GM21526 (cell line): Measurements from ENCODE around the gene OR51G2.
"Not testable (repeated sequence)": the region's sequence is repeated elsewhere in the genome, so short reads cannot be mapped to it uniquely, and the experiment has no call there.

Experiments used
- ATAC-seq: cut with Tn5 transposase; IDR thresholded peaks from one replicate; pipeline ENCODE4 v1.9.1; 2021; ENCODE audit warnings: moderate library complexity; ENCODE audit not compliant: unreplicated experiment, low FRiP score

Gene OR51G2, protein sequence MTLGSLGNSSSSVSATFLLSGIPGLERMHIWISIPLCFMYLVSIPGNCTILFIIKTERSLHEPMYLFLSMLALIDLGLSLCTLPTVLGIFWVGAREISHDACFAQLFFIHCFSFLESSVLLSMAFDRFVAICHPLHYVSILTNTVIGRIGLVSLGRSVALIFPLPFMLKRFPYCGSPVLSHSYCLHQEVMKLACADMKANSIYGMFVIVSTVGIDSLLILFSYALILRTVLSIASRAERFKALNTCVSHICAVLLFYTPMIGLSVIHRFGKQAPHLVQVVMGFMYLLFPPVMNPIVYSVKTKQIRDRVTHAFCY

DNA sequence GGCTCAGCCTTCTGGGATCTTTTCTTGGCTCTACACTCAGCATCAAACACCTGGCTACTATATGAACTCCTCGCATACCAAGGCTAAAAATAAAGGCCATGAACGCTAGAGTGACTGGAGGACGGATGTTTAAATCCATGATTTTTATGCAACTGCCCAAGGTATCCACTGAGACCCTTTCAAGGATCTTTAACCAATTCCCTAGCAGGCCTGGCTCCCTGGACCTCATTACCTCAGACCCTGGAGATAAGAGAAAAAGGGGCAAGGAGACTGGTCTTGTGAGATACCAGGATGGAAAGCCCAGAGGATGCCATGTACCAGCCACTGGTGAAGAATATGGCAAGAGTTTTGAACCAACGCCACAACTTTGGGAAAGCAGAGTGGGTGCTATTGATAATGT is at the start of gene OR51G2:
Gene OR51G2 (minus strand): TSS at position 101 of the 400 bp plus-strand sequence. CDS start 3,687 bp downstream, outside the sequence.
- ATAC-seq, result no peak

DNA sequence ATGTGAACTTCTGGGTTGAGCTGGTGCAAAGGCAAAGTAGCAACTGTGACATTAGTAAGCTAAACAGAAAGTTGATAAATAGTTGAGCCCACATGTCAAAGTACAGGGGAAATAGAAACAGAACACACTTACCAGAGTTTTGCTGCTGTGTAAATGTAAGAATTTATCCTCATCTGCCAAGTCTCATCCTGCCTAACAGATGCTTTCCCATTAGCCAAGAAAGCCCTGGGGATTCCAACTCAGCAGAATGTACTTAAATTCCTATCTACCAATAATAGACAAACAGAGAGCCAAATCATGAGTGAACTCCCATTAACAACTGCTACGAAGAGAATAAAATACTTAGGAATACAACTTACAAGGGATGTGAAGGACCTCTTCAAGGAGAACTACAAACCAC is 43.7 kb upstream of the OR51G2 start:
- ATAC-seq, result no peak

DNA sequence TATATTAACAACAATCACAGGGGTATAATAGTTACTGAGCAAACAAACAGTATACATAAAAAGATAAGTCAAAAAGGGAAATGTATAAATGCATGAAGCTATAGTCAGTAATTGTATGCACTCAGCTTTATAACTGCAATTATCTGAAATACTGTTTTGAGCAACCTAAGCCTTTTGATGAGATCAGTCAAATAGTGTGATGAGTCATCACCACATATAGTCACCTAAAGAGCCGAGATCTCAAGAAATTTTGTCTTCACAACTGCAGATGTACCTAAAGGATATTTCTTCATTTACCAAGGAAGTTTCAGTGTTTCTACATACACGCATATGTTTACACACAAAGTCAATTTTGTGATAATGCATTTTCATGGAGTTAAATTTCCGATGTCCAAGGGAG is 41.7 kb upstream of the OR51G2 start:
- no peak for ATAC-seq

DNA sequence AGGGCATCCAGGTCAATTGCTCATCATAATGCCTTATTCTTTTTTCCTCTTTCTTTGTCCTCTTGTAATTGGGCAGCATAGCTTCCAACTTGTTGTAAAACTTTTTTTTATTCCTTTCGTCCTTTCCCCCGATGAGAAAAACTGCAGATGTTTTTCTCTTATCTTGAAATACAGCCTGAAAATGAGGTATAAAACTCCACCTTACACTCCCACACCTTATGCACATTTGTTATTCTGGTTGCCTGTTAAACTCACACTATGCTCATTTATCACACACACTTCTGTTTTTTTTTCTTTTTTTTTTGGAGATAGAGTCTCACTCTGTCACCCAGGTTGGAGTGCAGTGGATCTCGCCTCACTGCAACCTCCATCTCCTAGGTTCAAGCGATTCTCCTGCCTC is 38.2 kb upstream of the OR51G2 start:
- no peak for ATAC-seq

DNA sequence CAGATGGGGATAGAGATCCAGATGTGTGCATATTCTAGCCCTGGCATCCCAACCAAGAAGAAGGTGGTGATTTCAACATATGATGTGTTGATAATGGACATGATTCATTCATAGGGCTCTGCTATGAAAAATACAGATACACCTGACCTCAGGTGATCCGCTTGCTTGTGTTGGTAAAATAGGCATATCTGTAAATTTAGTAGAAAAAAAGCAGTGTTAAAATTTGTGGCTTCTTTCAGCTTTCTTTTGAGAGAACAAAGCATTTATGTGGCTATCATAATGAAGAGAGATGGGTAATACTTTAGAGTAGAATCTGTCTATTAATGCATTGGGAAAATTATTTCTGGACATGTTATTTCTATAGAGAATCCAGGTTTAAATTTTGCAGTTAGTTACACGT is 36.5 kb upstream of the OR51G2 start, which contains the start of gene OR51A2:
Gene OR51A2 (minus strand): TSS at position 101 of the 400 bp plus-strand sequence. CDS start 0 bp downstream, at position 101.
- ATAC-seq, result not testable (repeated sequence)

DNA sequence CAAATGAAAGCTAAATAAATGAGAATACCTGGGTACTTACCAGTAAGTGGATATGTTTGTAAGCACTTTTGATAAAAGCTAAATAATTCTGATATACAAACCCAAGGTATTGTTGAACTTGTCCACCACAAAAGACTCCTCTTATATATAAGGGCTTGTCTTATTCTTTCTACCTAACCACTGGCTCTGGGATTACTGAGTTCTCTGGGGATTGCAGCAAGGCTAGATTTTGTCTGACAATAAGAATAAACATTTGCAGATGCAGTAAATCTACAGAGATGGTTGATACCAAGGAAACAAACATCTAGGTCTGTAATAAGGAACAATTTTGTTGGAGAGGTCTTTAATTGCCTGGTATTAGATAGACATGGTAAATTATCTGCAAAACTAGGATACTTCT is 28.4 kb upstream of the OR51G2 start, which contains the start of gene OR51A4:
Gene OR51A4 (minus strand): TSS at position 101 of the 400 bp plus-strand sequence. CDS start 505 bp downstream, outside the sequence.
- ATAC-seq, result no peak

DNA sequence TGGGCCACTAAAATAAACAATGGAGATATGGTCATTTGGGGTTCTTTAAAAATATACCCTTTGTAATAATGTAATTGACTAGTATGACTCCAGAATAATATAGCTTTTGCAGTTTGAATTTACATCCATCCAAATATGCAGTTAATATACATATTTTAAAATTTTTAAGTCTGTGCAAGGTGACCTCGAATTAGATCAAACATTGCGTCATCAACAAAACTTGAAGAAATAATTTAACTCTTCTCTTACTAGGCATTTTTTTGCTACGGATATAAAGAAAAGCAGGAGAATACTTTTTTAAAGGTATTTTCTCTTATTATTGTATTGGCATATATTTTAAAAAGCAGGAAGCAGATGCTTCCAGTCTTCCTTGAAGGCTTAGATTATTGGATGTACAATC is 17.6 kb upstream of the OR51G2 start:
- no peak for ATAC-seq

DNA sequence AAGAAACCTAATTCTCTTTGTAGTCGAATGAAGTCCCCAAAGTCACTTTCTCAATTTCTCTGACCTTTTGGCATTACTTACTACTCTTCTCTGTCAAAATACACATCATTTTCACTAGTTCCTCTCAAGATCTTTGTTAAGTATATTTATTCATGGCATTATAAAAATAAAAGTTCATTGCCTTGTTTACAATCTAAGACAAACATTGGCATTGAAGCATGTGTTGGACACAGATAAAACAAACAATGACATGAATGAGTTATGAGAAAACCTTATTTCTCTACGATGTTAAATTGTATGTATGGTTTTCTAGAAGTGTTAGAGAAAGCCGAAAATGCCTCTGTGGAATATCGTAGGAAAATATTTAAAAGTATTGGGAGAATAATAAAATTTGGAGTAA is 13.6 kb upstream of the OR51G2 start:
- no peak for ATAC-seq

DNA sequence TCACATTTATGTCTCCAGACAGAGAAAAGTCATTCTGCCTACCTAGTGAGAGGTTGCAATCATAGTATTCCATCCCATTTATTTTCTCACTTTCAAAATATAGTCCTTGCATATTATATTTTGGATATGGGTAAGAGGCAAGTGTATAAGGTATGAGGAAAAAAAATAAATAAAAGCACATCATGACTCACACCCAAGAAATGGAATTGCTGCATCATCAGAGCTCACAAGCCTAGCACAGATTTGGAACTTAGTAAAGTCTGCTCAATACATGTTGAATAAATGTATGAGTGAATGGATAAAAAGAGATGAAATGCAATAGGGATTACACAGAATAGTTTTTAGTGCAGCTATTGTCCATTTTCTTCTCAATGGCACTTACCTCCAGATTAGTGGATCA is 7.5 kb upstream of the OR51G2 start:
- ATAC-seq, result no peak

DNA sequence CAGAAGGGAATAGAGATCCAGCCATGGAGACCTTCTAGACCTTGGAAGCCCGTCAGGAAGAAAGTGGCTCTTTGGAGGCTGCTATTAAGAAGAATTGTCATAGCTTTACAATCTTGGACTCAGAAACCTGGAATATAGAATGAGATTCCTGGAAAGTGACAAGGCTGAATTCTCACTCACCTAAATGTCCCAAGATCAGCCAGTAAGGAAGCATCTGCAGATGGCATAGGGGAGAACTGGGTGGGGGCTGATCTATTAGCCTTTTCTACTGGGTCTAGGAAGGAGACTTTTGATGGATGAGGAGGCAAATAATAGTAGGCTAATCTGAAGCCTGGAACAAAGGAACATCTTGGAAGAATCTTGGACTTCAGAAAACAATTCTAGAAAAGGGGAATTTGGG is 5.1 kb upstream of the OR51G2 start, which contains the start of gene OR51G1:
Gene OR51G1 (minus strand): TSS at position 101 of the 400 bp plus-strand sequence. CDS start 0 bp downstream, at position 101.
- no peak for ATAC-seq

DNA sequence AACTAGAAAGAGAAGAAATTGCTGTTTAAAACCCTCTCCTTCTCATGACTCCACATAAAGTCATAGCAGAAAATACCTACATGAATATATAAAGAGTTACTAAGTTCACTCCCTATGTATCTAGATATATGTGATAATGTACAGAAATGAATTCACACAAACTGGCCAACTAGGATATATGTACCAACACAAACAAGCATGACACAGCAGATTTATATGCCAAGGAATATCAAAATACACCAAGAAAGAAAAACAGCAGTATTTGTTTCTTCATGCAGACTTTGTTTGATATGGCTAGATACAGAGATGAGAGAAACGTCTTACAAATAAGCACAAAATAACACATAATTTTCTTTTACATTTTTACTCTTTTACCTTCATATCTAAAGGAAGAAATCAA is 3.2 kb upstream of the OR51G2 start:
- ATAC-seq, result no peak

DNA sequence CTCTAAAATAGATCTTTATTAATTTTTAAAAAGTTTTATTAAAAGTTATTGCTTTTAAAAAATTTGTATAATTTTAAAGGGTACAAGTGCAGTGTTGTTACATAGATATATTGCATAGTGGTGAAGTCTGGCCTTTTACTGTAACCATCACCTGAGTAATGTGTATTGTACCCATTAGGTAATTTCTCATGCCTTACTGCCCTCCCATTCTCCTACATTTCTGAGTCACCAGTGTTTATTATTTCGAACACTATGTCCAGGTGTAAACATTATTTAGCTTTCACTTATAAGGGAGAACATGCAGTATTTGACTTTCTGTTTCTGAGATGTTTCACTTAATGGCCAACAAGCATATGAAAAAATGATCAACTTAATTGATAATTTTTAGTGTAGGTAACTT is 2.6 kb upstream of the OR51G2 start:
- ATAC-seq, result no peak

DNA sequence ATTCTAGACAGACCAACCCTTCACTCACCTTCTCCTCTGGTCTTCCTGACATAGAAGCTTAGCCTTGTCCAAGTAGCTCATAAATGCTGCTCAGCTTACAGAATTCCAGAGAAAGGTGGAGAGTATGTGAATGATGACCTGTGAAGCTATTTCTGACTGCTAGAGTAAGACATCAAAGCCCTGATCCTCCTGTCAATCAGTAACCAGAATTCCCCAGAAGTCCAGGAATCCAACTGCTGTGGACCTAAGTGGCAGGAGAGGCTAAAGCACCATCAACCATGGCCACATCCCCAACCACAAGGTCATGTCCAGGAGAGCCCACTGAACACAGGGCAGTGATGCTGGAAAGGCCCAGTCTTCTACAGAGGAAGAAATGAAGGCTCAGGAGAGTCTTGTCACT is 2.6 kb downstream of the OR51G2 start:
- ATAC-seq, result no peak

DNA sequence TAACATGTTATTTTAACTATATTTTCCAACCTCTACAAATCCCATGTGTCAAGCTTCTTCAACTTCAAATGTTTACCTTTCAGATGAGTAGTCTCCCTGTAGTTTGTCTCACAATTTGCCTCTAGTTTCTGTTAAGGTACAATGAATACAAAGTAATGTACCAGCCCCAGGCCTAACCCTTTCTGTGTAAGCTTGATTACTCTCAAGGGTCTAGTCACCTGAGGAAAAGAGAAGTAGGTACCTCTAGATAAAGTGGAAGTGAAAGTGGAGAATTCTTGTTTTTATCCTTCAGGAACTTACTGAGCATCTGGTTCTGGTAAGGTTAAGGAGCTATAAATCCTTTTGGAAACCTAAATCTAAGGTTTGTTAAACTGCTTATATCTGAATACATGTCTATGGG is 15.7 kb downstream of the OR51G2 start, which contains the start of gene OR51A7:
Gene OR51A7 (plus strand): TSS at position 300 of the 400 bp plus-strand sequence. CDS start 3,587 bp downstream, outside the sequence.
- ATAC-seq, result no peak

DNA sequence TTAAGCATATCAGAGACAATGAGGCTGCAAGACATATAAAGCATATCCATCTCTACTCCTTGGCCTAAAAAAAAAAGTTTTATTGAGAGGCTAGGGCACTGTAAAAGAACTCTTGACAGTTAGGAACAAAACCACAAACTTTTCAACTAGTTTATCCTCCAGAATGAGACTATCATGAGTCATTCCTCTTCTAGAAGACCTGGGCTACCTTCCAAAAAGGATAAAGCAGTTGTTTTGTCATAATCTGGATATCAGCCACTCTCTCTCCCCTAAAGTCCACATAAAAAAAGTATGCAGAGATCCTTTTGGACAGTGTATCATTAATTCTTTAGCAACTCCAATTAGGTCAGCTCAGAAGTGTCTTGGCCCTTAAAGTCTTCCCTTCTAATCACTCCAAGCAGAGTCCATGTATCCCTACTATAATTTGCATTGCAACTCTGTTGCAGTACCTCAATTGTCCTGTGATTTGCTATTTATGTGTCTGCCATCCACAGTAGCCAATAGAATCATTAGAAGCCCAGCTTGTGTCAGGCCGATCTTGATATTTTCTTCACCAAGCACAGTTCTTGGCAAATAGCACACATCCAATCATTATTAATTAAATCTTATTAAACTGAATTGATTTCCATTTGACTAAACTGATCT is 27.0 kb downstream of the OR51G2 start:
- ATAC-seq, result no peak

DNA sequence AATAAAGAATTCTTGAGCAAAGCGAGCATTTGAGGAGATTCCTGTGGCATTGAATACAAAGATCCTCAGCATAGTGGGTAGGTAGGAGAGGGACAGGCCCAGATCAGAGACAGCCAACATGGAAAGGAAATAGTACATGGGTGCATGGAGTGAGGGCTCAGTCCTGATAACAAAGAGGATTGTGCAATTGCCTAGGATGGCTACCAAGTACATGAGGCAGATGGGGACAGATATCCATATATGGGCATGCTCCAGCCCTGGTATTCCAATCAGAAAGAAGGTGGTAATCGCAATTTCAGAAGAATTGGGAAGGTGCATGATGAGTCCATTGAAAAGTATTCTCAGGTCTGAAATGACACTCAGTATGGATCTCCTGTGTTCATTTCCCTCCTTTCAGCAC is 28.9 kb downstream of the OR51G2 start:
- ATAC-seq, result no peak

DNA sequence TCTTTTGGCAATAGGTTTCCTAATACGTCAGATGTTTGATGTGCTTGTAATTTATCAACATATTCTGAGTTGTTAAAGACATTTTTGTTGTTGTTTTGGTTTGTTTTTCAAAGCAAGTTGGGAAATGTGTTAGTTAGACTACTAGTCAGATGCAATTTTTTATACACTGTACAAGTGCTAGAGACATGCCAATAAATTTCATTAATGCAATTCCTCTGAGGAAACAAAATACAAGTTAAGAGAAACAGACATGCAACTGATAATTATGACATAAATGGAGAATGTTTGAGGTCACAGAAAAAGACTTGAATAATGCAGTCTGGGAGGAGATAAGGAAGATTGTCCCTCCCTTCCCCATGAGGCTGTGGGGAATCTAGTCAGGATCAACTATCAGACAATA is 31.6 kb downstream of the OR51G2 start:
- no peak for ATAC-seq

DNA sequence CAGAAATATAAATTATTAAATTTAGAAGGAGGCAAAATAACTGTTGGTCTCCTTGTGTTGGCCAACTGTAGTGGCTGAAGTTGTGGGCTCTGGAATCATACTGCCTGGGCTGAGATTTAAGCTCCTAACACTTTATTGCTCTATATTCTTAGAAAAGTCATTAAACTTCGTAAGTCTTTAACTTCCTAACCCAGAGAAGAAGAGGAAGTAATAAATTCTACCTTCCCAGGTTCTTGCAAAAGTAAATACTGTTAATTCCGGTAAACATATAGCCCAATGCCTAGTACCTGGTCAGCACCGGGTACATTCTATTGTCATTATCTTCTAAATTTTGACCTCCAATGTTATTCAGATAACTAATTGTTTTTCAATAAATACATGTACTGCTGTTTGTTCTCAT is 33.0 kb downstream of the OR51G2 start:
- ATAC-seq, result no peak

DNA sequence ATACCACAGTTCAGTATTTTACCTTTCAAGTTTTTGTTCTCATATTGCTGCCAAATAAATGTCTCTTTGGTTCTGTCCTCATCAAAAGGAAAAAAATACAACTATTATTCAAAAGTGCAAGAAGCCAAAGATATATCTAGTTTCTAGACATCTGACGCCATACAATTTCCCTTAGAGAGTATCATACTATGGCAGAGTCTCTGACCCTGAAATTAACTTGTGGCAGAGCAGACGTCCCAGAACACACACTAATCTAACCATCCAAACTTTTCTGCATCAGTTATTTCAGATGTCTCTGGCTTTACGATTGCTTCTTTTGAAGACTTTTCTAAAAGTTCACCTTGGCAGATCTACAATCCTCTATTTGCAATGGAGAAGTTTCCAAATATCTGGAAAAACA is 34.8 kb downstream of the OR51G2 start:
- no peak for ATAC-seq

DNA sequence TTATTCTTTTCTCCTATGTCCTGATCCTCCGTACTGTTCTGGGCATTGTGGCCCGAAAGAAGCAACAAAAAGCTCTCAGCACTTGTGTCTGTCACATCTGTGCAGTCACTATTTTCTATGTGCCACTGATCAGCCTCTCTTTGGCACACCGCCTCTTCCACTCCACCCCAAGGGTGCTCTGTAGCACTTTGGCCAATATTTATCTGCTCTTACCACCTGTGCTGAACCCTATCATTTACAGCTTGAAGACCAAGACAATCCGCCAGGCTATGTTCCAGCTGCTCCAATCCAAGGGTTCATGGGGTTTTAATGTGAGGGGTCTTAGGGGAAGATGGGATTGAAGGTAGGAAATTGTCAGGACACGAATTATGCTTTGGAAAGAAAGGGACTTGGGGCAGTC is 36.6 kb downstream of the OR51G2 start:
- no peak for ATAC-seq

DNA sequence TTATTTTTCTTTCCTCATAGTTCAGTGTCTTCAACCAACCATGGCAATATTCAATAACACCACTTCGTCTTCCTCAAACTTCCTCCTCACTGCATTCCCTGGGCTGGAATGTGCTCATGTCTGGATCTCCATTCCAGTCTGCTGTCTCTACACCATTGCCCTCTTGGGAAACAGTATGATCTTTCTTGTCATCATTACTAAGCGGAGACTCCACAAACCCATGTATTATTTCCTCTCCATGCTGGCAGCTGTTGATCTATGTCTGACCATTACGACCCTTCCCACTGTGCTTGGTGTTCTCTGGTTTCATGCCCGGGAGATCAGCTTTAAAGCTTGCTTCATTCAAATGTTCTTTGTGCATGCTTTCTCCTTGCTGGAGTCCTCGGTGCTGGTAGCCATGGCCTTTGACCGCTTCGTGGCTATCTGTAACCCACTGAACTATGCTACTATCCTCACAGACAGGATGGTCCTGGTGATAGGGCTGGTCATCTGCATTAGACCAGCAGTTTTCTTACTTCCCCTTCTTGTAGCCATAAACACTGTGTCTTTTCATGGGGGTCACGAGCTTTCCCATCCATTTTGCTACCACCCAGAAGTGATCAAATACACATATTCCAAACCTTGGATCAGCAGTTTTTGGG is 37.2 kb downstream of the OR51G2 start, which contains the start of gene OR51T1:
Gene OR51T1 (plus strand): TSS at position 41 of the 641 bp plus-strand sequence. CDS start 0 bp downstream, at position 41.
- no peak for ATAC-seq
